GM12874 (cell line): ENCODE data around the gene RSAD2.

Experiments used
- TF ChIP-seq, protein P1 (sequence below): IDR thresholded peaks from 2 replicates; pipeline ENCODE4 v1.5.1; 2011; ENCODE audit warnings: low read depth, mild to moderate bottlenecking, control low read depth, low read length, moderate library complexity; ENCODE audit not compliant: insufficient read depth

Gene RSAD2

DNA sequence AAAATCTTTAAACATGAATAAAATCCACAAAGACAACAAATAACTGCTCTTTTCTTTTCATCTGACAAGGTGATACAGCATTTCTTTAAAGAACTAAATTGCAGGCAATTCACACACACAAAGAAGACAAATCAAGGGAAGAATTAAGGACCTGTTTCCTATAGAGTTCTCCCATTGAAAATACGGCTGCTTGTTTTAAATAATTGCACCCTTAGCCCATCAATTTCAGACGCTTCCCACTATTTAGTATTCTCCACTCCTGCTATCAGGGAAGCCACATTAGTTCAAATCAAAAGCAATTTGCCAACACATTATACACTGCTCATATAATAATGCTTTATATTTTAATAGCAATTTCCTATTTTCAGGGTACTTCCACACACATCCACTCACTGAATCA lies 23.2 kb upstream of the RSAD2 start:
- TF ChIP-seq, protein P1, sequence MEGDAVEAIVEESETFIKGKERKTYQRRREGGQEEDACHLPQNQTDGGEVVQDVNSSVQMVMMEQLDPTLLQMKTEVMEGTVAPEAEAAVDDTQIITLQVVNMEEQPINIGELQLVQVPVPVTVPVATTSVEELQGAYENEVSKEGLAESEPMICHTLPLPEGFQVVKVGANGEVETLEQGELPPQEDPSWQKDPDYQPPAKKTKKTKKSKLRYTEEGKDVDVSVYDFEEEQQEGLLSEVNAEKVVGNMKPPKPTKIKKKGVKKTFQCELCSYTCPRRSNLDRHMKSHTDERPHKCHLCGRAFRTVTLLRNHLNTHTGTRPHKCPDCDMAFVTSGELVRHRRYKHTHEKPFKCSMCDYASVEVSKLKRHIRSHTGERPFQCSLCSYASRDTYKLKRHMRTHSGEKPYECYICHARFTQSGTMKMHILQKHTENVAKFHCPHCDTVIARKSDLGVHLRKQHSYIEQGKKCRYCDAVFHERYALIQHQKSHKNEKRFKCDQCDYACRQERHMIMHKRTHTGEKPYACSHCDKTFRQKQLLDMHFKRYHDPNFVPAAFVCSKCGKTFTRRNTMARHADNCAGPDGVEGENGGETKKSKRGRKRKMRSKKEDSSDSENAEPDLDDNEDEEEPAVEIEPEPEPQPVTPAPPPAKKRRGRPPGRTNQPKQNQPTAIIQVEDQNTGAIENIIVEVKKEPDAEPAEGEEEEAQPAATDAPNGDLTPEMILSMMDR: no peak

DNA sequence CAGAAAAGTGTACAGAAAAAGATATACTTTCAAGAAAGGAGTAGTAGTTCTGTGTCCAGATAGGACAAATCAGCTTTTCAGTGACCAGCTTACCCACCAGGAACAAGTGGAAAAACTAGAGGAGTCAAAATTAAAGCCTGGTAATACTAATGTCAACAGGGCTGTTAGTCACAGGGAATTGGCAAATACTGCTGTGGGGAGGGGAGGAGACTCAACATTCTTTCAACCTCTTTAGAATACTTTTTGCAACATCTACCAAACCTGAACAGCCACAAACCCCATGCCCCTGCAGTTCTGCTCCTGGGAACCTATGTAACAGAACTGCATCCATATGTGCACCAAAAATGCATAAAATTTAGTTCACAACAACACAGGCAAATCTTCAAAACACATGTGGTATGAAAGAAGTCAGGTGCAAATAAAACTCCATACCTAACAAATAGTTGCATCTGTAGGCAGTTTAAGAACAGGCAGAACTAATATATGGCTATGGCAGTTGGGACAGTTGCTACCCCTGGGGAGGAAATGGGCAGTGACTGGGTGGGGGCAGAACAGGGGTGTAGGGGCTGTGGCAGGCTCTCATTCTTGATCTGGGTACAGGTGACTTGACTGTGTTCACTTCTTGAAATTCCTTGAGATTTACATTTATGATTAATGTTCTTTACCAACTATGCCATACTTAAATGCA lies 21.6 kb upstream of the RSAD2 start:
- TF ChIP-seq, protein P1: no peak

DNA sequence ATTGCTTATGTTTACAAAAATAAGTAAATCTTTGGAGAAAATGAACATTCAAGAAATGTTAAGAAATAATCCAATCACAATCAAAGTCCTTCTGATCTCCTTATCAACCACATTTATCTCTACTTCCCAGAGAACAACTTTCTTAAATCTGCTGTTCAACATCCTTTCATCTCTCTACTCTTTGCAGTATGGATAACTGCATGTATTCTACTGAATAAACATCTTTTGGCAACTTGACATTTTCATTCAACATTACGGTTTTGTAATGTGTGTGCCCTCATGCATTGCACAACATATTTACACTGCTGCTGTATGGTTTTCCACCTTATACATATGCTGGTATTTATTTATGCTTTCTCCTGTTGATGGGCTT lies 21.0 kb upstream of the RSAD2 start:
- TF ChIP-seq, protein P1: no peak

DNA sequence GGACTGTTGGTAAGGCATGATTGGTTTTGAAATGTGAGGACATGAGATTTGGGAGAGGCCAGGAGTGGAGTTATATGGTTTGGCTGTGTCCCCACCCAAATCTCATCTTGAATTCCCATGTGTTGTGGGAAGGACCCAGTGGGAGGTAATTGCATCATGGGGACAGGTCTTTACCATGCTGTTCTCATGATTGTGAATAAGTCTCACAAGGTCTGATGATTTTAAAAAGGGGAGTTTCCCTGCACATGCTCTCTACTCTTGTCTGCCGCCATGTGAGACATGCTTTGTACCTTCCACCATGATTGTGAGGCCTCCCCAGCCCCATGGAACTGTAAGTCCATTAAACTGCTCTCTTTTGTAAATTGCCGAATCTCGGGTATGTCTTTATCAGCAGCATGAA lies 17.3 kb upstream of the RSAD2 start:
- TF ChIP-seq, protein P1: no peak

DNA sequence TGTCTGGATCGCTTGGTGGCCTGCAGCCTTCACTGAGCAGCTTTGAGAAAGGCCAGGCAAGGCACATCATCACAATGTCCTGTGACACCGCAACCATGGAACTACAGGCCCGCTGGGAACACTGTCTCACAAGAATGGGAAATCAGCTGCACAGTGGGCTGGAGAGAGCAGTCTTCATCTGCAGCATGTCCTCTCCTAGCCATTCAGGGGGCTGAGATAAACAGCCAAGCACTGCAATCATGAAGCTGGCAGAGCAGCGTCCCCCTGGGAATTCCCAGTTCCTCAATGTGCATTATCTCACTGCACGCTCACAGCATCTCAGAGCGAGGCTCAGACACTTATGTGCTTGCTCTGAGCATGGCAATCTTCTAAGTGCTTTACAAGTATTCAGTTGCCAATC lies 13.8 kb upstream of the RSAD2 start:
- TF ChIP-seq, protein P1: no peak

DNA sequence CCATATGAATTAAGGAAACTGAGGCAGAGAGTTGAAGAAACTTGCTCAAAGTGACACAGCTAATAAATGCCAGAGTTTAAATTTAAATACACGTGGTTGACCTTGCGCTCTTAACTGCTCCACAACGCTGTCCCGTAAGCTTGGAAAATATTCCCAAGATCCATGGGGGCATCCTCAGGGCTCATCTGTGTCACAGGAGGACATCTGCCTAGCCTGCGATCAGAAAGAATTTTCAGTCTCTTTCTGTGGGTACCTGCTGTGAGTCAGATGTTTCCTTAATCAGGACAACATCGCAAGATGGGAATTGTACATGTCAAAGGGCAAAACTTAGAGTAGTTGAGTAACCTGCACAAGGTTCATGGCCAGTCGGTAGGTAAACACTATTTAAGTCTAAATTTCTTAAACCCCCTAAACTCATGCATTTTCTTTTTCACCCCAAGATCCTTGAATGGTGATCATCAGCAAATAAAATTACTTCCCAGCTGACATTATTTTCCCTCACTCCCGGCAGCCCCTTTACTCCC lies 13.3 kb upstream of the RSAD2 start:
- TF ChIP-seq, protein P1: no peak

DNA sequence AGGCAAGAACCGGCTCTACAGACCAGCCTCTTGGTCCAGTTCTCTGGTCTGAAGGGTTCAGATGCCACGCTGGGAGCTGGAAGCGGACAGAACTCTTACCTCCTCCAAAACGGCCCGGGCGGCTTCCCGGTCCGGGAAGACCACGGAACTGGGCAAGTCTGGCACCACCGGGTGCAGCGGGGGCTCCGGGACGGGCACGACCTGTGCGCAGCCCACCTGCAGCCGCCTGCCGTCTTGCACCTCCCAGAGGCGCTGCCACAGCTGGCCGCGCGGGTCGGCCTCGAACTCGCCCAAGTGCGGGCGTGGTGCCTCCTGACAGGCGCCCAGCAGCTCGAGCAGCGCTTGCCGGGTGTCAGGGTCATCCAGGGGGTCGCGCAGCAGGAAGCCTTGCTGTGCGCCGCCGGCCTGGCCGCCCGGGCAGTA lies 12.6 kb upstream of the RSAD2 start:
- TF ChIP-seq, protein P1: no peak
